Nephron (organoid): ENCODE measurements around the gene CTNNBIP1.
A peak's percentile ranks its signal among the peaks of the same experiment; 100 is the strongest.

Source experiments
- H3K27ac Mint-ChIP-seq, 3 experiments: 2 replicates each; pipeline ENCODE4 v1.8.0; 2020; ENCODE audit warnings: mixed read lengths in 3 of 3, mild to moderate bottlenecking in 2 of 3, moderate library complexity in 1 of 3
- H3K27me3 Mint-ChIP-seq: 2 replicates; pipeline ENCODE4 v1.8.0; 2021; ENCODE audit warnings: low read depth, mild to moderate bottlenecking, moderate library complexity, mixed read lengths
- H3K36me3 Mint-ChIP-seq: 2 replicates; pipeline ENCODE4 v1.8.0; 2020; ENCODE audit warnings: low read depth, mixed read lengths
- H3K4me1 Mint-ChIP-seq: 2 replicates; pipeline ENCODE4 v1.8.0; 2020; ENCODE audit warnings: mixed read lengths
- H3K4me3 Mint-ChIP-seq, 3 experiments: 2 replicates each; pipeline ENCODE4 v1.8.0; 2020; ENCODE audit warnings: mild to moderate bottlenecking in 3 of 3, mixed read lengths in 3 of 3, moderate library complexity in 2 of 3
- H3K9me3 Mint-ChIP-seq: 2 replicates; pipeline ENCODE4 v1.8.0; 2020; ENCODE audit warnings: mixed read lengths
- CTCF ChIP-seq, 3 experiments: fragments of 200-600 bp; sonication (generic); IDR thresholded peaks; one replicate each; pipeline ENCODE4 v1.5.0; 2021; ENCODE audit warnings: antibody characterized with exemption in 3 of 3; ENCODE audit not compliant: unreplicated experiment in 3 of 3

The CTNNBIP1 gene

GRCh38 chr1:9908871-9909233 is 1.2 kb downstream of the CTNNBIP1 start:
- peak overlapping the region; percentile 98 to 99 (median 98) for H3K4me3 Mint-ChIP-seq
- peaks cover 5% of the 10 kb centered on the region for H3K27me3 Mint-ChIP-seq
- H3K36me3 Mint-ChIP-seq: peaks cover 4% of the 10 kb centered on the region
- H3K9me3 Mint-ChIP-seq: no peaks in the 10 kb centered on the region
- no peak for TF ChIP-seq CTCF (IDR thresholded peaks at IDR 0.05; ENCODE audit: unreplicated experiment in 3 of 3)
- peaks cover 52% of the 10 kb centered on the region for H3K4me1 Mint-ChIP-seq
- H3K27ac Mint-ChIP-seq: peak overlapping the region; percentile 86 to 93 (median 91)

GRCh38 chr1:9907441-9907840 is 2.6 kb downstream of the CTNNBIP1 start:
- H3K36me3 Mint-ChIP-seq: peaks cover 4% of the 10 kb centered on the region
- no peaks in the 10 kb centered on the region for H3K27me3 Mint-ChIP-seq
- no peaks in the 10 kb centered on the region for H3K9me3 Mint-ChIP-seq
- H3K4me1 Mint-ChIP-seq: peaks cover 49% of the 10 kb centered on the region
- H3K27ac Mint-ChIP-seq: peak overlapping the region in 2 of 3 experiments; percentile 11 to 35
- H3K4me3 Mint-ChIP-seq: peak overlapping the region; percentile 61 to 98 (median 72)
- no peak for TF ChIP-seq CTCF (IDR thresholded peaks at IDR 0.05; ENCODE audit: unreplicated experiment in 3 of 3)

- Mint-ChIP-seq H3K9me3 (no peaks in the 10 kb centered on the region), H3K4me3 (peak overlapping the region; percentile 61 to 71 (median 61)), H3K36me3 (peaks cover 4% of the 10 kb centered on the region), H3K27me3 (no peaks in the 10 kb centered on the region), H3K4me1 (peaks cover 43% of the 10 kb centered on the region), H3K27ac (no peak overlapping the region)
- no peak for TF ChIP-seq CTCF (IDR thresholded peaks at IDR 0.05; ENCODE audit: unreplicated experiment in 3 of 3)
Observed at GRCh38 chr1:9906466-9906865, 3.6 kb downstream of the CTNNBIP1 start.

GRCh38 chr1:9905010-9905409 is 5.1 kb downstream of the CTNNBIP1 start:
- Mint-ChIP-seq H3K4me1 (peaks cover 47% of the 10 kb centered on the region), H3K27ac (peak overlapping the region in 1 of 3 experiments; percentile 13), H3K36me3 (peaks cover 4% of the 10 kb centered on the region), H3K9me3 (no peaks in the 10 kb centered on the region), H3K27me3 (no peaks in the 10 kb centered on the region), H3K4me3 (peak overlapping the region in 1 of 3 experiments; percentile 58)
- no peak for TF ChIP-seq CTCF (IDR thresholded peaks at IDR 0.05; ENCODE audit: unreplicated experiment in 3 of 3)

DNA sequence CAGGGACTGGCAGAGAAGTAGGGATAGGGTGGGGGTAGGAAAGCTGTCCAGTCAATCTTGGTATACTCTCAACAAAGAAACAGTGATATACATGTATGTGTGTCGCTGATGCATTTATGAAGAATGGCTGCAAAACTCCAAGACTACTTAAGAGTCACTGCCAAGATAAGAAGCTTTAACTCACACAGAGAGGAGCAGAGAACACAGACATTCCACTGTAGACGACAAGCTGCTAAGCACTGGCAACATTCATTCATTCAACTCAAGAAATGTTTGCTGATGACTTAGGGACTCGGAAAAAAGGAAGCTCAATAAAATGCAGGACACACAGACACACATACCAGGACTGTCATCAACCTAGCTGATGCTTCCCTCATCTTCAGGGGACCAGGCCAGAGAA is 5.5 kb downstream of the CTNNBIP1 start:
- Mint-ChIP-seq H3K4me3 (peak overlapping the region in 1 of 3 experiments; percentile 65), H3K27me3 (no peaks in the 10 kb centered on the region), H3K27ac (no peak overlapping the region), H3K4me1 (peaks cover 47% of the 10 kb centered on the region), H3K9me3 (no peaks in the 10 kb centered on the region), H3K36me3 (peaks cover 4% of the 10 kb centered on the region)
- no peak for TF ChIP-seq CTCF (IDR thresholded peaks at IDR 0.05; ENCODE audit: unreplicated experiment in 3 of 3)

DNA sequence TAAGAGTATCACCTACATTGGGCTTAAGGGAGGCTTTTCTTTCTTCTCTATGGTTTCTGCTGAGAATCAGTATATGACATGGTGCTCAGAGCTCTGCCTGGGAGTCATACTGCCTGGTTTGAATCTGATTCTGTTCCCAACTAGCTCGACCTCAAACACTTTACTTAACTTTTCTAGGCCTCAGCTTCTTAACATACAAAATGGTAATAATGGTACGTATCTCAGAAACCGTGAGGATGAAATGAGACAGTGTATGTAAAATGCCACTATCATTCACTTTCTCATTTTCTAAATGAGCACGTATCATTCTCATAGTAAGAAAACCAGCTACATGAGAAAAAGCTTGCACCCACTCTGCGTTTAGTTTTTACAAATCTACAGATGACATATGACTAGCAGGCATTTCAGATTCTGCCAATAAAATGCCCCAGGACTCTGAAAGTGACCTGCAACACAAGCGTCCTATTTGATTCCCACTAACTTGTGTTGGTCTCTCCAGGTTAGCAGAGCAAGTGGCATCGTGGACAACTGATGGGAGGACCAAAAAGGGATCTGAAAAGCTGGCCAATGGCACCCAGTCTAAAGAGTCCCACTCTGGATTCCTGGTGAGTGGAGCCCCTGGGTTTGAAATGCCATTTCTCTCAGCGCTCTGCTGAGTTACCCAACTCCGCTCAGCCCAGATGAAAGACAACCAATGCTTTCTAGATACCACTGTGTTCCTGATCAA is 6.1 kb downstream of the CTNNBIP1 start:
- Mint-ChIP-seq H3K27me3 (no peaks in the 10 kb centered on the region), H3K4me1 (peaks cover 43% of the 10 kb centered on the region)
- TF ChIP-seq CTCF (IDR thresholded peaks at IDR 0.05; ENCODE audit: unreplicated experiment in 3 of 3): no peak

More for the DNA sequence above, 6.1 kb downstream of the CTNNBIP1 start:
- Mint-ChIP-seq H3K36me3 (peaks cover 4% of the 10 kb centered on the region), H3K4me3 (no peak overlapping the region), H3K9me3 (no peaks in the 10 kb centered on the region), H3K27ac (no peak overlapping the region)
